NCI-H460 (cell line): ENCODE data around the gene OLIG2. TPM values are rescaled to one million over a fixed set of nuclear protein-coding genes. Genes with fewer than 3 reads are reported as not detected.

Source experiments
- DNase-seq: peaks from one replicate; pipeline ENCODE4 v3.0.0-alpha.2; 2016; ENCODE audit warnings: low read depth; ENCODE audit errors: extremely low read depth
- polyA plus RNA-seq: library from polyadenylated mRNA; depleted of rRNA; stranded (reverse); fragments of >200 nt; gene quantifications from 2 replicates; pipeline ENCODE4 v1.2.3, GENCODE V29; 2014; cell fraction: nucleus; rRNA removed
- total RNA-seq: library from RNA; depleted of rRNA; stranded (reverse); fragments of >200 nt; shearing (Covaris generic); gene quantifications from 2 replicates; pipeline ENCODE4 v1.2.3, GENCODE V29; 2014; rRNA removed

The OLIG2 gene
- not detected in 2 replicates for total RNA-seq
- not detected in 2 replicates for polyA plus RNA-seq

DNA sequence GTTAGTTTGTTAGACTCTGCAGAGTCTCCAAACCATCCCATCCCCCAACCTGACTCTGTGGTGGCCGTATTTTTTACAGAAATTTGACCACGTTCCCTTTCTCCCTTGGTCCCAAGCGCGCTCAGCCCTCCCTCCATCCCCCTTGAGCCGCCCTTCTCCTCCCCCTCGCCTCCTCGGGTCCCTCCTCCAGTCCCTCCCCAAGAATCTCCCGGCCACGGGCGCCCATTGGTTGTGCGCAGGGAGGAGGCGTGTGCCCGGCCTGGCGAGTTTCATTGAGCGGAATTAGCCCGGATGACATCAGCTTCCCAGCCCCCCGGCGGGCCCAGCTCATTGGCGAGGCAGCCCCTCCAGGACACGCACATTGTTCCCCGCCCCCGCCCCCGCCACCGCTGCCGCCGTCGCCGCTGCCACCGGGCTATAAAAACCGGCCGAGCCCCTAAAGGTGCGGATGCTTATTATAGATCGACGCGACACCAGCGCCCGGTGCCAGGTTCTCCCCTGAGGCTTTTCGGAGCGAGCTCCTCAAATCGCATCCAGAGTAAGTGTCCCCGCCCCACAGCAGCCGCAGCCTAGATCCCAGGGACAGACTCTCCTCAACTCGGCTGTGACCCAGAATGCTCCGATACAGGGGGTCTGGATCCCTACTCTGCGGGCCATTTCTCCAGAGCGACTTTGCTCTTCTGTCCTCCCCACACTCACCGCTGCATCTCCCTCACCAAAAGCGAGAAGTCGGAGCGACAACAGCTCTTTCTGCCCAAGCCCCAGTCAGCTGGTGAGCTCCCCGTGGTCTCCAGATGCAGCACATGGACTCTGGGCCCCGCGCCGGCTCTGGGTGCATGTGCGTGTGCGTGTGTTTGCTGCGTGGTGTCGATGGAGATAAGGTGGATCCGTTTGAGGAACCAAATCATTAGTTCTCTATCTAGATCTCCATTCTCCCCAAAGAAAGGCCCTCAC, at the start of gene OLIG2:
Gene OLIG2 (plus strand): TSS at position 447 of the 954 bp plus-strand sequence. CDS start 928 bp downstream, outside the sequence.
- no peak for DNase-seq

DNA sequence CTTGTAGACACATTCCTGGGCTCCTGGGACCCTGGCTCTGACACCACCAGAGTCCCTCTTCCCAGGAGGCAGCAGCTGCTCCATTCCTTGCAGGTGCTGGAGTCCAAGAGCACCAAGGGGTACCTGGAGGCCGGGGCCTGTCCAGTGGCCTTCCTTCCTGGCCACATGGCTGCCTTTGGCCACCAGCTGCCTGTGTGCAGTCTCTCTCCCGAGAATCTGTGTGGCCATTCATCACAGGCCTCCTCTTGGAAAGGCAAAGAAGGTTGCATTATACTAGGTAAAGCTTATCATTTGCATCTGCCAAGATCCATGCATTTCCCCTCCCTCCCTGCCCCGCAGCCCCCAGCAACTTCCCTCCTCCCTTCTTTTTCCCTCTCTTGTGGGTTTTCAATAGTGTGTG, 48.9 kb upstream of the OLIG2 start:
- DNase-seq = no peak

GRCh38 chr21:32977216-32977615, 48.5 kb upstream of the OLIG2 start:
- DNase-seq = no peak

DNA sequence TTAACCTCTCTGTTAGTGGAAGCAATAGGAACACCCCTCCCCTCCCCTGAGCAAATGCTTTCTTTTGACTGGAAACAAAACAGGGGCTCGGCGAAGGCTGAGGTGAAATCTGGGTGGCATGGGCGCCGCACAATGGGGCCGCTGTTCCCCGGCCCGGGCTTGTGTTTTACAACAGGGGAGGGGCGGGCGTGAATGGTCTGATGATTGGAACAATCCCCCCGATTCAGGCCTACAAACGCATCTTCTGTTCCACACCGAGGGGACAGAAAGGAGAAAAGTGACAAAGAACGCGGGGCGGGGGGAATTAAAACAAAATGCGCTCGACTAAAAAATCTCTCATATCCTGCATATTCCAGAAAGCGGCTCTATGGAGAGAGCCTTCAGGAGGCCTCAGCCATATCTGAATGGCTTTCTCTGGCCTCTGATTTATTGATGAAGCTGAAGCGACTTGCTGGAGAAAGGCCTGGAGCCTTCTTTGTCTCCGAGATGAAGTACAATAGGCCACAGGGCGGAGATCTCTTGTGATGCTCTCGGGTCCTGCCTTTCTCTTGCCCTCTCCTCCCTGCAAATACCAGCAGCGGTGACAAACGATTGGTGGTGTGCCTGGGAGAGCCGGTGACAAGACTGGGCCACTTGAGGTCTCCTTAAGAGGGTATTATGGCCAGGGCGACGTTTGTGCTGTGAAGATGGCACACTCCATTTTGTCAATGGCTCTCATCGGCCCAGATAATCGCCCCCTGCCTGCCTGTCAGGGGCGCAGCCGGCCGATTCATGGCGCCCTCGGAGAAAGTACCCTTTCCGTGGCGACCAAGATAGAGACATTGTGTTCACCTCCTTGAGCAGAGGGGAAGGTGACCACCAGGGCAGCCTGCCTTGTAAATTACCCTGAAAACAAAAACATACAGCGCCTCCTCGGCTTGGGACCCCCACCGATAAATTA, 47.1 kb upstream of the OLIG2 start:
- no peak for DNase-seq

- DNase-seq = no peak
These were observed 46.0 kb upstream of the OLIG2 start for GRCh38 chr21:32979598-32980268.

GRCh38 chr21:32981096-32981495, 44.6 kb upstream of the OLIG2 start:
- DNase-seq = no peak

DNA sequence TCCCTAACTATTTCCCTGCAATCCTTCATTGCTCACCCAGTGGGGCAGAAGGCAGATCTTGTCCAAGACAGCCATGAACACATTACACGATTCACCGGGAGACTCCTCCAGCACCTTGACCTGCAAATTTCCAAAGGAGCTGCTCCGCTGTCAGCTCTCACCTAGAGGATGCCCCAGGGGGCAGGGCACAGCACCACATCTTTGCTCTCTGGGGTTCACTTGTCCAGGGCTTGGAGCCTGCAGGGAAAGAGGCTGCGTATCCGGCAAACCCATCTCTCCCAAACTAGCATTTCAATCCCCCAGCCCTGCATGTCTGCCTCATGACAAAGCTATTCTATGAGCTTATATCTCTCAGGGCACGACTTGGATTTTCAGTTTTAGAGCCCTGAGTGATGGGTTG, 35.1 kb upstream of the OLIG2 start:
- no peak for DNase-seq

- DNase-seq = no peak
These were observed 34.4 kb upstream of the OLIG2 start for GRCh38 chr21:32991361-32991760.

DNA sequence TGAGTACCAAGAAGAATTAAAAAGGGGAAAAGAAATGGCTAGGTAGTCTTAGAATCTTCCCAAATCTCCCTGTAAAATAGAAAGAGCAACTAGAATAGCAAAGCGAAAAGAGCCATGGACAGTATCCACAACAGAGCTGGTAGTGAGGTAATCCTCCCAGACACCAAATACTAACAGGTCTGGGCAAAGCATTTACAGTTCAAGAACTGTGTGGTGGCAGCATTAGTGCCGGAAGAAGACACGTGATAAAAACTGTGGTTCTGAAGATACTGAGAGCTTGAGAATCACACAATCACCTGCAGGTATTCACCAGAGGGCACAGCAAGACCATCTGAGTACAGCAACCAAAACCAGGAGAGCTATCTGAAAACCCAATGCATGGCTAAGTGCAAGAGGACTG, 31.8 kb upstream of the OLIG2 start:
- DNase-seq = no peak

DNA sequence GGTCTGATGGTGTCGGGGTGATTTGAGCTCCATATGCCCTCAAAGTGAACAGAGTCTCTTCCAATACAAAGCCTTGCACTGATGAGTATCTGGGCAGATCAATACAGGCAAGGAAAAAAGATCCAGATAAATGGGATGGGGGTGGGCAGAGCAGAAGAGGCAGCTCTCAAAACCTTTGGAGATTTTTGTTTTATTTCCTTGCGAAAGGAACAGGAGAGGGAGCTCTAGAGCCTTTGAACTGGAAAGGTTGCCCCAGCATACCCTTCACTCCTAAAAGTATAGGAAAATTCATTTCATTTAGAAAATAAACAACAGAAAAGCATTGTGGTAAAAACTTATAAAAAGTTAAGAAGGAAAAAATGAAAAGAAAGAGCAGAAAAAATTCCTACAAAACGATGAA, 31.4 kb upstream of the OLIG2 start:
- DNase-seq = no peak

GRCh38 chr21:33007747-33008146, 18.0 kb upstream of the OLIG2 start:
- DNase-seq = no peak

- no peak for DNase-seq
These were observed 17.2 kb upstream of the OLIG2 start for GRCh38 chr21:33008333-33009051.

DNA sequence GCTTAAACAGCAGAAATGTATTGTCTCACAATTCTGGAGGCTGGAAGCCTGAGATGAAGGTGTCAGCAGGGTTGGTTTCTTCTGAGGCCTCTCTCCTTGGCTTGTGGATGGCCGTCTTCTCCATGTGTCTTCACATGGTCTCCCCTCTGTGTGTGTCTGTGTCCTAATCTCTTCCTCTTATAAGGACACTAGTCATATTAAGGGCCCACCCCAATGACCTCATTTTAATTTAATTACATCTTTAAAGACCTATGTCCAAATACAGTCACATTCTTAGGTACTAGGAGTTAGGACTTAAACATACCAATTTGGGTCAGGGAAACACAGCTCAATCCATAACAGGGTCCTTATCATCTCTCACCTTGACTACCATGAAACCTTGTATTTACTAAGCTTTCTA, 14.8 kb upstream of the OLIG2 start:
- no peak for DNase-seq

- no peak for DNase-seq
These were observed 14.3 kb upstream of the OLIG2 start for GRCh38 chr21:33011462-33011861.

DNA sequence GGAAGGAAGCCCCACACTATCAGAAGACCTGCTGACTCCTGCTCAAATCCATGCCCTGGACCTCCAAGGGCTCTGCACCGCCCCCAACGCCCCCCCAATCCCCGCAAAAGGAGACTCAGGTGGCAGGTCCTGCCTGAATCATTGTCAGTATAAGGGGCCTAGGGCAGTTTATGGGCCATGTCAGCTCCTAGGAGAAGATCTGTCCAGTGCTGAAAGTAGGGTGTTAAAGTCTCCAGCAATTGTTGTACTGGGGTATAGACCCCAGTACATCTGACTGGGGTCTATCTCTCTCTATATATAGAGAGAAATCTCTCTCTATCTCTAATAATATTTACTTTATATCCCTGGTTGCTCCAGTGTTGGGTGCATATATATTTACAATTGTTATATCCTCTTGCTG, 12.1 kb upstream of the OLIG2 start:
- no peak for DNase-seq

- no peak for DNase-seq
These were observed 11.4 kb upstream of the OLIG2 start for GRCh38 chr21:33014331-33014730.

DNA sequence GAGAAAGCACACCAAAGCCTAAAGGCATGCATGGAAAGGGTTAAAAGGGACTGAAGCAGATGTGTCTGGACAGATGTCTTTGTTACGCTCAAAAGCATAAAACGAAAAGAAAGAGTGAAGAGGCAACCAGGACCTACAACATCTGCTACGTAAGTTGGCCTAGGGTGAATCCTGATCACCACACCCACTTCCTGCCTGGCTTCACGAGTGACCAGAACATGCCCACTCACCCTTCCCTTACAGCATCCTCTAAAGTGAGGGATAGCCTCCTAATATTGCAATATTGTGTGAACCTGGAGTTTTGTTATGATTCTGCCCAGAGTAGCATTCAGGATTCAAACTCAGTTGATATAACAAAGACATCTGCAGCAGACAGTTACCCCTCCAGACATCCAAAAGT, 10.6 kb upstream of the OLIG2 start:
- no peak for DNase-seq

GRCh38 chr21:33015756-33016155, 10.0 kb upstream of the OLIG2 start:
- no peak for DNase-seq

GRCh38 chr21:33018707-33019465, 6.8 kb upstream of the OLIG2 start:
- DNase-seq = no peak
